ENCODE measurements around the gene SDK2.

DNA sequence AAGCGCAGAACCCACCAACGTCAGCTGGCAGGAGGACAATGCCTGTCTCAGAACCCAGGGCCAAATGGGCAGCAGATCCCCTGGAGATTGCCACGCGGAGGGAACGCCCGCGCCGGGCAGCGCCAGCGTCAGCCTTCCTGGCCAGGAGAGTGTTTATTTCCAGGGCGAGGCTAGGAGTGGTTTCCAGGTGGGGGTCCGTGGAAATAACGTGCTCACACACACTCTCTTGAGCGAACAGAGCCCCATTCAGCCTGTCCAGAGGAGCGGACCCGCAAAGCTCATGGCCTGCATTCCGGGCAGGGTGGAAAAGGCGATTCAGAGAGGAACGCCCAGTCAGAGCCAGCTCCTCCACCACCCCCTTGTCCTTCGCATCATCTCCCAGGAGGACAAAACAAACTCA, 40.3 kb downstream of the SDK2 start:
- TF ChIP-seq, protein P1, sequence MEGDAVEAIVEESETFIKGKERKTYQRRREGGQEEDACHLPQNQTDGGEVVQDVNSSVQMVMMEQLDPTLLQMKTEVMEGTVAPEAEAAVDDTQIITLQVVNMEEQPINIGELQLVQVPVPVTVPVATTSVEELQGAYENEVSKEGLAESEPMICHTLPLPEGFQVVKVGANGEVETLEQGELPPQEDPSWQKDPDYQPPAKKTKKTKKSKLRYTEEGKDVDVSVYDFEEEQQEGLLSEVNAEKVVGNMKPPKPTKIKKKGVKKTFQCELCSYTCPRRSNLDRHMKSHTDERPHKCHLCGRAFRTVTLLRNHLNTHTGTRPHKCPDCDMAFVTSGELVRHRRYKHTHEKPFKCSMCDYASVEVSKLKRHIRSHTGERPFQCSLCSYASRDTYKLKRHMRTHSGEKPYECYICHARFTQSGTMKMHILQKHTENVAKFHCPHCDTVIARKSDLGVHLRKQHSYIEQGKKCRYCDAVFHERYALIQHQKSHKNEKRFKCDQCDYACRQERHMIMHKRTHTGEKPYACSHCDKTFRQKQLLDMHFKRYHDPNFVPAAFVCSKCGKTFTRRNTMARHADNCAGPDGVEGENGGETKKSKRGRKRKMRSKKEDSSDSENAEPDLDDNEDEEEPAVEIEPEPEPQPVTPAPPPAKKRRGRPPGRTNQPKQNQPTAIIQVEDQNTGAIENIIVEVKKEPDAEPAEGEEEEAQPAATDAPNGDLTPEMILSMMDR (IDR thresholded peaks at IDR 0.05; ENCODE audit: low read depth, low read length, poor library complexity, severe bottlenecking) = no peak
- TF ChIP-seq EZH2phosphoT487 (IDR thresholded peaks at IDR 0.05; ENCODE audit: borderline replicate concordance, low read length) = no peak

Data from DOHH2 (cell line).